Sigmoid colon (tissue), 4 donors: ENCODE measurements around the gene KLF15.

Experiments
- EP300 ChIP-seq, 4 donors: sonication (generic); formaldehyde crosslinking; IDR thresholded peaks; one replicate each; pipeline ENCODE4 v1.6.1; 2017; ENCODE audit warnings: antibody characterized with exemption in 4 of 4
- TF ChIP-seq, protein P1 (sequence below), 4 experiments: fragments of 450-650 bp in 3 of 4; fragments of 200-600 bp in 1 of 4; IDR thresholded peaks; one replicate each; pipeline ENCODE4 v1.5.1; 2016 to 2019; ENCODE audit warnings: antibody characterized with exemption in 4 of 4, mild to moderate bottlenecking in 3 of 4, moderate library complexity in 2 of 4

DNA sequence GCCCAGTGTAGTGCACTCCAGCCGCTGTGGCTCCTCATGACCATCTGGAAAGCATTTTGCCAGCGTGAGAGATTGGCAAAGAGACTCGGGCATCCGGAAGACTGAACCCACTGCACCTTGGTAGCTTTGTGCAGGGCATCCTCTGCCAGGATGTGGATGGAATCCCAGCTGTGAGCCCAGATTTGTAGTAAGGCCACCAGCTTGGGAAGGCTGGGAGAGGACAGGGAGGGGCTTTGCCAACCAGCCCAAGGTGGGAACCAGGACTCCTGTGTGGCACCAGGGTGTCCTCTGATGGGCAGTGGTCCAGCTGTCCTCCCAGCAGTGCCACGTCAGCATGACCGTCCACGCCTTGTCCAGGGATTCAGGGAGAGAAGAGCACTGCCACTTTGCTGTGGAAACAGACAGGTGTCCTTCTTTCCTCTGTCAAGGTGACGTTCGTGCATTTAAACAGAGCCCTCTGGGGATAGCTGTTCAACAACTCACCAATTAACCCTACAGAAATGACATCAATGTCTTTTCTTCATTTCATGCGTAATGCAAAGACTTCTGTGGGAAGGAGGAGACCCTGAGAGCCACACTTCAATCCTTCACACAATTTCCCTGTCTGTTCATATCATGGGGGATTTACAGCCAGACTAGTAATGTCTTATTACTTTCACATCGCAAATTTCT lies 19.1 kb downstream of the KLF15 start:
- TF ChIP-seq, protein P1, sequence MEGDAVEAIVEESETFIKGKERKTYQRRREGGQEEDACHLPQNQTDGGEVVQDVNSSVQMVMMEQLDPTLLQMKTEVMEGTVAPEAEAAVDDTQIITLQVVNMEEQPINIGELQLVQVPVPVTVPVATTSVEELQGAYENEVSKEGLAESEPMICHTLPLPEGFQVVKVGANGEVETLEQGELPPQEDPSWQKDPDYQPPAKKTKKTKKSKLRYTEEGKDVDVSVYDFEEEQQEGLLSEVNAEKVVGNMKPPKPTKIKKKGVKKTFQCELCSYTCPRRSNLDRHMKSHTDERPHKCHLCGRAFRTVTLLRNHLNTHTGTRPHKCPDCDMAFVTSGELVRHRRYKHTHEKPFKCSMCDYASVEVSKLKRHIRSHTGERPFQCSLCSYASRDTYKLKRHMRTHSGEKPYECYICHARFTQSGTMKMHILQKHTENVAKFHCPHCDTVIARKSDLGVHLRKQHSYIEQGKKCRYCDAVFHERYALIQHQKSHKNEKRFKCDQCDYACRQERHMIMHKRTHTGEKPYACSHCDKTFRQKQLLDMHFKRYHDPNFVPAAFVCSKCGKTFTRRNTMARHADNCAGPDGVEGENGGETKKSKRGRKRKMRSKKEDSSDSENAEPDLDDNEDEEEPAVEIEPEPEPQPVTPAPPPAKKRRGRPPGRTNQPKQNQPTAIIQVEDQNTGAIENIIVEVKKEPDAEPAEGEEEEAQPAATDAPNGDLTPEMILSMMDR (IDR thresholded peaks at IDR 0.05) = no peak
- TF ChIP-seq EP300 (IDR thresholded peaks at IDR 0.05) = no peak
